Measurements from ENCODE around the gene PHLDB1.

The PHLDB1 gene

DNA sequence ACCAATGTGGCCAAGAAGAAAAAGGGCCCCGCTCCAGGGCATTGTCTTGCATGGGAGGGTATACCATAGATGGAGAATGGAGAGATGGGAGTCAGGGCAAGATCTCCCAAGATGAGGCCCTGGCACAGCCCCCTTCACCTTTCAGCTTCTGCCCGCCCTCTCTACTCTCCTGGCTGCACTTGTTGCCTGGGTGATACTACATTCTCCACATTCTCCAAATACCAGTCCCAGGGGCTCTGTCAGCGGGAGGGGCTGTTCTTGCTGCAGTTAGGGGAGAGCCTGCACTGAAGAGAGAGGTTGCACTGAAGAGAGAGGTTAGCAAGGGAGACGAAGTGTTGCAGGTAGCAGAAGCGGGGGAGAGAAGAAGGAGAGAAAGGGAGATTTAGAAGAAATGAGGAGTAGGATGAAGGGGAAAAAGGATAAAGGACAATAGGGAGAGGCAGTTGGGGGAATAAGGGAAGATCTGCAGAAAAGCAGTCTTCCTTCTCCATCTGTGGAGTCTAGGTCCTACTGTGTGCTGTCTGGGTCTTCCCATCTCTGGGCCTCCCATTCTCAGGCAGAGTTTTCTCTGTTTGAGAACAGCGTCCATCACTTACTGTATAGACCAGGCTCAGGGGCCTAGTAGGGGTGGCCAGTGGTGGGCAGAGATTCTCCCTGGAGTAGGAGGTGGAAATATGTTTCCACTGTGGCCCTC lies 8.0 kb downstream of the PHLDB1 start:
- Histone ChIP-seq H3K4me3 (ENCODE audit: extremely low read depth, insufficient read depth, low read length, poor library complexity, severe bottlenecking) (no peak overlapping the region), H3K9me3 (ENCODE audit: control insufficient read depth, low read length) (no peaks in the 10 kb centered on the region), H3K27ac (ENCODE audit: low read depth, low read length, severe bottlenecking) (peak overlapping the region; percentile 82), H3K36me3 (ENCODE audit: control insufficient read depth, insufficient read depth, low read length) (peaks cover 39% of the 10 kb centered on the region), H3K4me1 (ENCODE audit: control insufficient read depth, insufficient read depth, low read length, poor library complexity, severe bottlenecking) (peaks cover 80% of the 10 kb centered on the region)
- 40 to 54% methylated on average over 3 to 4 of the region's 6 CpGs for WGBS, 2 experiments (ENCODE audit: insufficient coverage in 2 of 2)

- peak overlapping the region; percentile 82 for H3K27ac ChIP-seq (ENCODE audit: low read depth, low read length, severe bottlenecking)
- no peak overlapping the region for H3K4me3 ChIP-seq (ENCODE audit: extremely low read depth, insufficient read depth, low read length, poor library complexity, severe bottlenecking)
- H3K9me3 ChIP-seq (ENCODE audit: control insufficient read depth, low read length): no peaks in the 10 kb centered on the region
- peaks cover 41% of the 10 kb centered on the region for H3K36me3 ChIP-seq (ENCODE audit: control insufficient read depth, insufficient read depth, low read length)
- peaks cover 85% of the 10 kb centered on the region for H3K4me1 ChIP-seq (ENCODE audit: control insufficient read depth, insufficient read depth, low read length, poor library complexity, severe bottlenecking)
- WGBS, 2 experiments (ENCODE audit: insufficient coverage in 2 of 2): 73 to 89% methylated on average over 1 to 4 of the region's 5 CpGs
These were observed 8.6 kb downstream of the PHLDB1 start for GRCh38 chr11:118615976-118616371.

DNA sequence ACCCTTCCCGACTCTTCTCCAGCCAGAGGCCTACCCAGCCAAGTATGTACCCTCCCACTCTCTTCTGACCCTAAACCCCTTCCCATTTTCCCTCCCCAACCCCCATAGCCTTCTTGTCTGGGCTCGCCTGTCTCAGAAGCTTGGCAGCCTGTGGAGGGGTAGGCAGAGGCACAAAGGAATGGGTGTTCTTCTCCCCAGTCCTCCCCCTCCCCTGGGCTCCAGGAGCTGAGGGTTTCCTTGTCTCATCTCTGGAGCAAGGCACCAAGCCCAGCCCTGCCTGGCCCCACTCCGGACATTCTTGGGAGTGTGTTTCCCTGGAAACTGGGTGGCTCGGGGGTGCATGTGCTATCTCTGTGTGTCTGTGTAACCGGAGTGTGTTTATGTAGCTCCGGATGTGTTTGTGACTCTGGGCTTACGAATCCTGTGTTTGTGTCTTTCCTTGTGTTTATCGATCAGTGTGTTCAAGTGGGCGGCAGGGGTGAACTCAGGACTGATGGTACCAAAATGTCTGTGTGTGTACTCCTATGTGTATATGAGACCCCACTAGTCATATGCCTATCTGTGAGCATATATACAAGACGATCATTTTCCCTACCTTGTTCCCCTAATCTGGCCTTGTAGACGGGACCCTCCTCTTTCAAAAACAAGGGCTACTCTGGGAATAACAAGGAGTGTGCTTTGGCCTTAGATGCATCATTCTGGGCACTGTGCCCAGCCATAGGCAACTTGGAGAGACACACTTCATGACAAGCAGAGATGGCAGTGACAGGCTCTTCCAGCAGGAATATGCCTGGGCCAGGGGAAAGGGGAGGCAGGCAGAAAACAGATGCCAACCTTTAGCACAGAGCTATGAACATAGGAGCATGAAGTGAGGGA lies 10.9 kb downstream of the PHLDB1 start:
- Histone ChIP-seq H3K9me3 (ENCODE audit: control insufficient read depth, low read length) (no peaks in the 10 kb centered on the region), H3K4me1 (ENCODE audit: control insufficient read depth, insufficient read depth, low read length, poor library complexity, severe bottlenecking) (peaks cover 79% of the 10 kb centered on the region), H3K4me3 (ENCODE audit: extremely low read depth, insufficient read depth, low read length, poor library complexity, severe bottlenecking) (no peak overlapping the region), H3K36me3 (ENCODE audit: control insufficient read depth, insufficient read depth, low read length) (peaks cover 40% of the 10 kb centered on the region), H3K27ac (ENCODE audit: low read depth, low read length, severe bottlenecking) (peak overlapping the region; percentile 95)
- 44 to 64% methylated on average over 6 to 7 of the region's 11 CpGs for WGBS, 2 experiments (ENCODE audit: insufficient coverage in 2 of 2)

- Histone ChIP-seq H3K27ac (ENCODE audit: low read depth, low read length, severe bottlenecking) (peak overlapping the region; percentile 95), H3K36me3 (ENCODE audit: control insufficient read depth, insufficient read depth, low read length) (peaks cover 39% of the 10 kb centered on the region), H3K9me3 (ENCODE audit: control insufficient read depth, low read length) (no peaks in the 10 kb centered on the region), H3K4me3 (ENCODE audit: extremely low read depth, insufficient read depth, low read length, poor library complexity, severe bottlenecking) (no peak overlapping the region), H3K4me1 (ENCODE audit: control insufficient read depth, insufficient read depth, low read length, poor library complexity, severe bottlenecking) (peaks cover 74% of the 10 kb centered on the region)
- 82 to 92% methylated on average over 1 to 3 of the region's 4 CpGs for WGBS, 2 experiments (ENCODE audit: insufficient coverage in 2 of 2)
These were observed 11.6 kb downstream of the PHLDB1 start for GRCh38 chr11:118618991-118619375.

GRCh38 chr11:118619444-118620197 lies 12.2 kb downstream of the PHLDB1 start:
- Histone ChIP-seq H3K27ac (ENCODE audit: low read depth, low read length, severe bottlenecking) (peak overlapping the region; percentile 95), H3K4me1 (ENCODE audit: control insufficient read depth, insufficient read depth, low read length, poor library complexity, severe bottlenecking) (peaks cover 71% of the 10 kb centered on the region), H3K9me3 (ENCODE audit: control insufficient read depth, low read length) (no peaks in the 10 kb centered on the region), H3K4me3 (ENCODE audit: extremely low read depth, insufficient read depth, low read length, poor library complexity, severe bottlenecking) (no peak overlapping the region), H3K36me3 (ENCODE audit: control insufficient read depth, insufficient read depth, low read length) (peaks cover 39% of the 10 kb centered on the region)
- WGBS, 2 experiments (ENCODE audit: insufficient coverage in 2 of 2): 64 to 76% methylated on average over 3 to 6 of the region's 6 CpGs

DNA sequence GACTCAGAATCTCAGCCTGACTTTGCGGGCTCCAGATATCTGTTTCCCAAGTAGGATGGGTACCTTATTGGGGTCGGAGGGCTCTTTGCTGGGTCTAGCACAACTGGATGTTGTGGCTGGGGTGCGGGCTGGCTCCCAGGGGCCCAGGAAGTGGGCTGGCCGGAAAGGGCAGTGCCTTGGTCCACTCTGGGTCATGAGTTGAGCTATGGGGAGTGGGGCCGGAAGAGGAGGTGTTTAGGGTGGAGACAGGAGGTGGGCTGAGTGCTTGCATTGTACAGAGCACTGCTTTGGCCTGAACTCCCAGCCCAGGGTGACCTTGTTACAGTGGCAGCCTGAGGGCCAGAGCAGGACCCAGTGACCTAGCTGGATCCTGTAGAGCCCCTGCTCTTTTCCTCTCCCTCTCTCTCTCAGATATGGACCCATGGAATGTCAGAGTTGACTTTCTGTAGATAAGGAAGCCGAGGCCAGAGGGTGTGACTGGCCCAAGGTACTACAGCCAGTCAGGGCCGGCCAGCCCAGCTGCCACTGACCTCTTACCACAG lies 13.2 kb downstream of the PHLDB1 start:
- Histone ChIP-seq H3K27ac (ENCODE audit: low read depth, low read length, severe bottlenecking) (peak overlapping the region; percentile 83), H3K9me3 (ENCODE audit: control insufficient read depth, low read length) (no peaks in the 10 kb centered on the region), H3K4me1 (ENCODE audit: control insufficient read depth, insufficient read depth, low read length, poor library complexity, severe bottlenecking) (peaks cover 70% of the 10 kb centered on the region), H3K4me3 (ENCODE audit: extremely low read depth, insufficient read depth, low read length, poor library complexity, severe bottlenecking) (peak overlapping the region; percentile 64), H3K36me3 (ENCODE audit: control insufficient read depth, insufficient read depth, low read length) (peaks cover 46% of the 10 kb centered on the region)
- 67 to 72% methylated on average over 4 to 7 of the region's 7 CpGs for WGBS, 2 experiments (ENCODE audit: insufficient coverage in 2 of 2)

GRCh38 chr11:118621071-118621783 lies 13.8 kb downstream of the PHLDB1 start:
- H3K4me1 ChIP-seq (ENCODE audit: control insufficient read depth, insufficient read depth, low read length, poor library complexity, severe bottlenecking): peaks cover 63% of the 10 kb centered on the region
- peak overlapping the region; percentile 64 for H3K4me3 ChIP-seq (ENCODE audit: extremely low read depth, insufficient read depth, low read length, poor library complexity, severe bottlenecking)
- peak overlapping the region; percentile 83 for H3K27ac ChIP-seq (ENCODE audit: low read depth, low read length, severe bottlenecking)
- WGBS, 2 experiments (ENCODE audit: insufficient coverage in 2 of 2): 0% methylated on average over 26 of the region's 38 CpGs
- H3K36me3 ChIP-seq (ENCODE audit: control insufficient read depth, insufficient read depth, low read length): peaks cover 44% of the 10 kb centered on the region
- H3K9me3 ChIP-seq (ENCODE audit: control insufficient read depth, low read length): no peaks in the 10 kb centered on the region

GRCh38 chr11:118621784-118622375 lies 14.5 kb downstream of the PHLDB1 start:
- Histone ChIP-seq H3K9me3 (ENCODE audit: control insufficient read depth, low read length) (no peaks in the 10 kb centered on the region), H3K27ac (ENCODE audit: low read depth, low read length, severe bottlenecking) (peak overlapping the region; percentile 83), H3K4me3 (ENCODE audit: extremely low read depth, insufficient read depth, low read length, poor library complexity, severe bottlenecking) (peak overlapping the region; percentile 64), H3K4me1 (ENCODE audit: control insufficient read depth, insufficient read depth, low read length, poor library complexity, severe bottlenecking) (peaks cover 58% of the 10 kb centered on the region), H3K36me3 (ENCODE audit: control insufficient read depth, insufficient read depth, low read length) (peaks cover 42% of the 10 kb centered on the region)
- 0 to 22% methylated on average over 1 to 2 of the region's 4 CpGs for WGBS, 2 experiments (ENCODE audit: insufficient coverage in 2 of 2)

GRCh38 chr11:118622376-118623268 lies 15.2 kb downstream of the PHLDB1 start:
- 69 to 75% methylated on average over 6 to 9 of the region's 9 CpGs for WGBS, 2 experiments (ENCODE audit: insufficient coverage in 2 of 2)
- Histone ChIP-seq H3K9me3 (ENCODE audit: control insufficient read depth, low read length) (no peaks in the 10 kb centered on the region), H3K4me1 (ENCODE audit: control insufficient read depth, insufficient read depth, low read length, poor library complexity, severe bottlenecking) (peaks cover 50% of the 10 kb centered on the region)

More at GRCh38 chr11:118622376-118623268, 15.2 kb downstream of the PHLDB1 start:
- H3K4me3 ChIP-seq (ENCODE audit: extremely low read depth, insufficient read depth, low read length, poor library complexity, severe bottlenecking): peak overlapping the region; percentile 64
- H3K36me3 ChIP-seq (ENCODE audit: control insufficient read depth, insufficient read depth, low read length): peaks cover 45% of the 10 kb centered on the region
- peak overlapping the region; percentile 43 for H3K27ac ChIP-seq (ENCODE audit: low read depth, low read length, severe bottlenecking)

All from mesodermal cell (in vitro differentiated cells).